ENCODE results near the gene SLBP. TPM values are rescaled to one million over a fixed set of nuclear protein-coding genes. Genes with fewer than 3 reads are reported as not detected.

The SLBP gene
- total RNA-seq, 2 experiments from 2014 or later: 115 to 117 TPM

DNA sequence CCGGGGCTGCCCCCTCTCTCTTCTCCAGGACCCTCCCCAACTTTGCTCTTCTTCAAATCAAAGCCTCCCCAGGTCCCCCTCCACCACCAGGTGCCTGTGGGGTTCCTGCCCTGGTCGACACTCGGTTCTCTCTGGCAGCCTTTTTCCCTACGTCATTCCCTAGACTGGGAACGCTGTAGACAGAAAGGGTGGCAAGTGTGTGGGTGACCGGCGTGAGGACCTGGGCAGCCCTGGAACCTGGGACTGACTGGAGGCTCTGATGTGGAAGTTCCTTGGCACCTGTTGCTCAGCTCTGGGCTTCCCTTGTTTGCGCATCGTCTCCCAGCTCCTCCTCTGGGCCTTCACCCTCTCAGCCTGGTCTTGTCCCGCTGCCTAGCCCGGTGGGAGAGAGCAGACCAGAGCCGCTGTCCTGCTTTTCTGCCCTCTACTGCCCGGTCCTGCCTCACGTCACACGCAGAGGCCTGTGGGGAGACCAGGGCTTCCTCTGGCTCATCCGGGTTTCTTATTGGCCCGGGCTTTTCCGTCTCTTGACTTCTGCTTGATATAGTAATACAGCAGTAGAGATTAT lies 10.5 kb upstream of the SLBP start:
- CTCF ChIA-PET: interaction anchor here (0.8 to 15.4 kb wide), 7 partner anchors 8 to 30 kb away, joined by 3 to 257 read pairs (median 6); partner anchors contain the start of gene SLBP
- Mint-ChIP-seq H3K36me3 (ENCODE audit: low read depth) (peaks cover 58% of the 10 kb centered on the region), H3K27ac (peak overlapping the region; percentile 99), H3K9me3 (no peaks in the 10 kb centered on the region), H3K4me3 (peak overlapping the region; percentile 97), H3K4me1 (ENCODE audit: low read depth) (peaks cover 51% of the 10 kb centered on the region), H3K27me3 (no peaks in the 10 kb centered on the region)
- DNase-seq (no peak), ATAC-seq (peak; percentile 5)
- POLR2A ChIA-PET: interaction anchor here (0.7 to 11.2 kb wide), 15 partner anchors 10 to 151 kb away, joined by 3 to 190 read pairs (median 4); partner anchors contain the start of genes LETM1, NSD2 and SLBP
- intact Hi-C loops (cut with micrococcal nuclease): no loop called here
- TF ChIP-seq, protein P1, sequence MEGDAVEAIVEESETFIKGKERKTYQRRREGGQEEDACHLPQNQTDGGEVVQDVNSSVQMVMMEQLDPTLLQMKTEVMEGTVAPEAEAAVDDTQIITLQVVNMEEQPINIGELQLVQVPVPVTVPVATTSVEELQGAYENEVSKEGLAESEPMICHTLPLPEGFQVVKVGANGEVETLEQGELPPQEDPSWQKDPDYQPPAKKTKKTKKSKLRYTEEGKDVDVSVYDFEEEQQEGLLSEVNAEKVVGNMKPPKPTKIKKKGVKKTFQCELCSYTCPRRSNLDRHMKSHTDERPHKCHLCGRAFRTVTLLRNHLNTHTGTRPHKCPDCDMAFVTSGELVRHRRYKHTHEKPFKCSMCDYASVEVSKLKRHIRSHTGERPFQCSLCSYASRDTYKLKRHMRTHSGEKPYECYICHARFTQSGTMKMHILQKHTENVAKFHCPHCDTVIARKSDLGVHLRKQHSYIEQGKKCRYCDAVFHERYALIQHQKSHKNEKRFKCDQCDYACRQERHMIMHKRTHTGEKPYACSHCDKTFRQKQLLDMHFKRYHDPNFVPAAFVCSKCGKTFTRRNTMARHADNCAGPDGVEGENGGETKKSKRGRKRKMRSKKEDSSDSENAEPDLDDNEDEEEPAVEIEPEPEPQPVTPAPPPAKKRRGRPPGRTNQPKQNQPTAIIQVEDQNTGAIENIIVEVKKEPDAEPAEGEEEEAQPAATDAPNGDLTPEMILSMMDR (IDR thresholded peaks at IDR 0.05): no peak

DNA sequence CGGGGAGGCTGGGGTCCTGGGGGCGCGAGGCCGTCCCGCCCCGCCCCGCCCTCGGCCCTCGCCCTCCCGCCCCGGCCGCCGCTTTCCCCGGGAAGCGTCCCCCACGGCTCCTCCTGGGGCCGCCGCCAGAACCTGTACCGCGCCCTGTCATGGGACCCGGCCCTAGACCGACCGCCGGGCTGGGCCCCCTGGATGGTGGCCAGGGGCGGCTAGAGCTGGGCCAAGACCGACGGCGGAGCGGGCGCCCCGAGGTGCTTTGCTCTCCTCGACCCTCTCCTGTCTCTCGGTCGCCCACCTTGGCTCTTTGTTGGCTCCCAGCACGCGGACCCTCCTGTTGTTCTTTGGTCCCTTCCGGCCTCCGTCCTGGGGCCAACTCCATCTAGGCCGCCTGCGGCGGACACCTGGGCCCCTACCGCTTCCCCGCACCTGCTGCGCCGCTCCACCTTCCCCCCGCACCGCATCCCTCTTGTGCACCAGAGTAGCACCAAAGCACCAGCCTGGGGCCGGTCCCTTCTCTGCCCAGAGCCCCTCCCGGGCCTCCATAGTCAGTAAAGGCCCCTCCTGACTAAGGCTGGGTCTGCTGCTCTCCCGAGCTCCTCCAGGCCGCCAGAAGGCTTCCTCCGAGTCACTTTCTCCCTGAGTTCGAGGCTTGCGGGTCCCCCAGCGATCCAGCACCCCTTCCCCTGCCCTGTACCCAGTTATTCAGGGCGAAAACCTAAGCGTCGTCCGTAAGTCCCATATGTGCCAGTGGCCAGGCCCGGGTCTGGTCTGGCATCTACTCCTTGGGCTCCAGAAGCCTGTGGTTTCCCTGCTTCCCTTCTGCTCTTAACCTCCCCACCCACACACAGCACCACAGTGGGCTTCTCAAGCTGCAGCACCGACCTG lies 9.8 kb upstream of the SLBP start:
- Mint-ChIP-seq H3K36me3 (ENCODE audit: low read depth) (peaks cover 54% of the 10 kb centered on the region), H3K9me3 (no peaks in the 10 kb centered on the region), H3K4me1 (ENCODE audit: low read depth) (peaks cover 45% of the 10 kb centered on the region), H3K27ac (peak overlapping the region; percentile 99), H3K4me3 (peak overlapping the region; percentile 97), H3K27me3 (no peaks in the 10 kb centered on the region)
- ChIA-PET CTCF (interaction anchor here (0.6 to 15.4 kb wide), 6 partner anchors 8 to 30 kb away, joined by 3 to 257 read pairs (median 7); partner anchors contain the start of gene SLBP), POLR2A (interaction anchor here (0.7 to 11.2 kb wide), 16 partner anchors 12 to 151 kb away, joined by 3 to 190 read pairs (median 4); partner anchors contain the start of genes LETM1, NSD2 and SLBP)
- DNase-seq (peak; percentile 70), ATAC-seq (no peak)
- intact Hi-C loops (cut with micrococcal nuclease): no loop called here
- TF ChIP-seq, protein P1 (IDR thresholded peaks at IDR 0.05): no peak

DNA sequence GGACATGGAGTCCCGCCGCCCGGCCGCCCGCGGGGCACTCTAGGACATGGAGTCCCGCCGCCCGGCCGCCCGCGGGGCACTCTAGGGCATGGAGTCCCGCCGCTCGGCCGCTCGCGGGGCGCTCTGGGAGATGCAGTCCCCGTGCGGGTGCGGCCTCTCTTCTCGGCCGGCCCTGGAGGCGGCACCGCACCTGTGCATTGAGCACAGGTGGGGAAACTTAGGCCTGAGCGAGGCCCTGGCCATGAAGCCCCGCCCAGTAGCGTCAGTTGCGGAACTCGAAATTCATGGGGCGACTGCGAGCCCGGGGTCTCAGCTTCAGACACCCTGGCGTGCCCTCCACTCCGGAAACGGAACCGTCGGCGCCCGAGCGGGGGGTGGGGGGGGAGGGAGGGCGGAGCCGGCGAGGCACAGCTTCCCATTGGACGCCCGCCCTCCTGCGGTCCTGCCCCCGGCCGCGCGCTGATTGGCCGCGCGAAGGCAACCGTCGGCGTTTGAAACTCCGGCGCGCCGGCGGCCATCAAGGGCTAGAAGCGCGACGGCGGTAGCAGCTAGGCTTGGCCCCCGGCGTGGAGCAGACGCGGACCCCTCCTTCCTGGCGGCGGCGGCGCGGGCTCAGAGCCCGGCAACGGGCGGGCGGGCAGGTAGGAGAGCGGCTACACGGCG lies 9.0 kb upstream of the SLBP start, which contains the start of the genes TACC3 and TMEM129:
TSS of gene TACC3 (plus strand) at position 519 of the 663 bp plus-strand sequence. CDS start 1,901 bp downstream, outside the sequence.
TSS of gene TMEM129 (minus strand) at position 321 of the 663 bp plus-strand sequence. CDS start 486 bp downstream, outside the sequence.
- ATAC-seq (peak; percentile 81), DNase-seq (peak; percentile 96)
- ChIA-PET POLR2A (interaction anchor here (0.9 to 11.2 kb wide), 10 partner anchors 9 to 149 kb away, joined by 3 to 190 read pairs (median 6); partner anchors contain the start of genes NSD2 and SLBP), CTCF (interaction anchor here (1.7 to 15.4 kb wide), 5 partner anchors 8 to 29 kb away, joined by 3 to 257 read pairs (median 6); no protein-coding TSS in a partner anchor)
- Mint-ChIP-seq H3K4me1 (ENCODE audit: low read depth) (peaks cover 40% of the 10 kb centered on the region), H3K4me3 (peak within 1 kb of the TSS; percentile 97), H3K36me3 (ENCODE audit: low read depth) (peaks cover 46% of the 10 kb centered on the region), H3K27ac (peak within 1 kb of the TSS; percentile 99), H3K9me3 (no peaks in the 10 kb centered on the region), H3K27me3 (no peaks in the 10 kb centered on the region)
- TF ChIP-seq, protein P1 (IDR thresholded peaks at IDR 0.05): no peak
- intact Hi-C loops (cut with micrococcal nuclease): no loop called here

DNA sequence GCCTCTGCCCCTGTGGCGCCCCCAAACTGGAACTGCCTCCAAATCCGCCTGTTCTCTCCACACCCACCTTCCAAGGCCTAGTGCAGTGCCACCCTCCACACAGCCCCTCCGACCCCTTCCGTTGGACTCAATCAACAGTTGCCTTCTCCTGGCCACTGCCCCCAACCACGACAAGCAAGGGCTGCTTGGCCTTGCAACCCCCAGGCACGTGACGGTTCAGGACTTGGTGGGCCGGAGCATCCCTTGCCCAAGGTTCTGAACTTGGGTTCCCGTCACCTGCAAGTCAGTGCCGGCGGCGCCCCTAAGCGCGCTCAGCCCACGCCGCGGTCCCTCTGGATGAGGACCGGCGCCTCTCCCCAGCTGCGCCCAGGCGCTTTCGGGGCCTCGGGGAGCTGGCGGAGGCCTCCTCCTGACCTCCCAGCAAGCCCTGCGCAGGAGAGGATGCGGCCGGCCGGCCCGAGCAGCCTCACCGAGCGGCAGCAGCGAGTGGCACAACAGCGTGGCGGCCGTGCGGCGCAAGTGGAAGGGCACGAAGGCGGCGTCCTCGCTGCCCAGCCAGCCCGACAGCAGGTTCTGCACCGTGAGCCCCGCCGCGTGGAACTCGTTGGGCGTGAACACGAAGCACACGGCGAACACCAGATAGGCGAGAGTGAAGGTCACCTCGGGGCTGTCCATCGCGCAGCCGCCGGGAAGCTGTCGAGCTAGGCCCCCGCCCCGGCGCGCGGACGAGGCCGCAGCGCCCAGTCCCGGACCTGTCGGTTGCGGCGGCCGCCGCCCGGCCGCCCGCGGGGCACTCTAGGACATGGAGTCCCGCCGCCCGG lies 8.3 kb upstream of the SLBP start:
- ATAC-seq (peak; percentile 16), DNase-seq (peak; percentile 62)
- no peaks in the 10 kb centered on the region for H3K27me3 Mint-ChIP-seq
- peak overlapping the region; percentile 95 for H3K27ac Mint-ChIP-seq
- peaks cover 41% of the 10 kb centered on the region for H3K4me1 Mint-ChIP-seq (ENCODE audit: low read depth)
- TF ChIP-seq, protein P1 (IDR thresholded peaks at IDR 0.05): no peak
- CTCF ChIA-PET: interaction anchor here (2.0 to 15.4 kb wide), 4 partner anchors 9 to 28 kb away, joined by 5 to 257 read pairs (median 8); no protein-coding TSS in a partner anchor
- H3K4me3 Mint-ChIP-seq: peak overlapping the region; percentile 93
- intact Hi-C loops (cut with micrococcal nuclease): no loop called here
- POLR2A ChIA-PET: interaction anchor here (0.9 to 11.2 kb wide), 10 partner anchors 10 to 153 kb away, joined by 3 to 190 read pairs (median 5); partner anchors contain the start of gene SLBP
- no peaks in the 10 kb centered on the region for H3K9me3 Mint-ChIP-seq
- H3K36me3 Mint-ChIP-seq (ENCODE audit: low read depth): peaks cover 46% of the 10 kb centered on the region

Data from activated CD8-positive, alpha-beta T cell treated with anti-CD3 and anti-CD28 coated beads for 36 hours (primary cell).